Measurements from ENCODE around the gene PPP3CA.
A peak's percentile ranks its signal among the peaks of the same experiment; 100 is the strongest.

The PPP3CA gene

GRCh38 chr4:100981447-100982204 lies 365.7 kb downstream of the PPP3CA start:
- peak; percentile 68 for DNase-seq (ENCODE audit: low read depth)
- TF ChIP-seq CTCF (IDR thresholded peaks at IDR 0.05; ENCODE audit: low read length, missing control alignments): no peak

GRCh38 chr4:100979736-100980135 lies 367.6 kb downstream of the PPP3CA start:
- no peak for TF ChIP-seq CTCF (IDR thresholded peaks at IDR 0.05; ENCODE audit: low read length, missing control alignments)
- H3K4me3 ChIP-seq (replicated peaks; ENCODE audit: low read depth, low read length): no peak overlapping the region
- no peak for DNase-seq (ENCODE audit: low read depth)

More at GRCh38 chr4:100981447-100982204, 365.7 kb downstream of the PPP3CA start:
- no peak overlapping the region for H3K4me3 ChIP-seq (replicated peaks; ENCODE audit: low read depth, low read length)

- no peak overlapping the region for H3K4me3 ChIP-seq (replicated peaks; ENCODE audit: low read depth, low read length)
- no peak for TF ChIP-seq CTCF (IDR thresholded peaks at IDR 0.05; ENCODE audit: low read length, missing control alignments)
- DNase-seq (ENCODE audit: low read depth): peak; percentile 46
These were observed 369.5 kb downstream of the PPP3CA start for GRCh38 chr4:100977746-100978397.

- DNase-seq (ENCODE audit: low read depth): no peak
- TF ChIP-seq CTCF (IDR thresholded peaks at IDR 0.05; ENCODE audit: low read length, missing control alignments): no peak
- H3K4me3 ChIP-seq (replicated peaks; ENCODE audit: low read depth, low read length): no peak overlapping the region
These were observed 370.1 kb downstream of the PPP3CA start for GRCh38 chr4:100977274-100977673.

All from fibroblast of pulmonary artery (primary cell).